HG02642 (cell line): Measurements from ENCODE around the gene JAM3.
"Not testable (repeated sequence)": the region's sequence is repeated elsewhere in the genome, so short reads cannot be mapped to it uniquely, and the experiment has no call there.

Experiments
- ATAC-seq: cut with Tn5 transposase; IDR thresholded peaks from one replicate; pipeline ENCODE4 v1.9.1; 2021; ENCODE audit warnings: mild to moderate bottlenecking; ENCODE audit not compliant: unreplicated experiment, poor library complexity

Gene JAM3

DNA sequence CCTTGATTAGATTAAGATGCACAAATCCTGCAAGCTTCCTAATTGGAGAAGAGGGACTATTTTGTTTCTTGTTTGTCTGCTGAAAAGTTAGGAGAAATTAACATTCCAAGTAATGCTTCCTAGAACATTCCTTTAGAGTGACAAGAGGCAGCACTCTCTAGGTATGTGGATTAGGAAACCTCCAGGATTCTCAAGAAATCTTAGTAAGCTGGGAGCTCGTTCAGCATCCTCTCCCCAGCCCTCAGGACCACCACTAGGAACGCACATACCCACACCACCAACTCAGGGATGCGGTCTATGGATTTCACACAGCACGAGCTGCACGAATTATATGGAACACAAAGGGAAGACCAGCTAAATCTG lies 102.0 kb downstream of the JAM3 start:
- no peak for ATAC-seq

DNA sequence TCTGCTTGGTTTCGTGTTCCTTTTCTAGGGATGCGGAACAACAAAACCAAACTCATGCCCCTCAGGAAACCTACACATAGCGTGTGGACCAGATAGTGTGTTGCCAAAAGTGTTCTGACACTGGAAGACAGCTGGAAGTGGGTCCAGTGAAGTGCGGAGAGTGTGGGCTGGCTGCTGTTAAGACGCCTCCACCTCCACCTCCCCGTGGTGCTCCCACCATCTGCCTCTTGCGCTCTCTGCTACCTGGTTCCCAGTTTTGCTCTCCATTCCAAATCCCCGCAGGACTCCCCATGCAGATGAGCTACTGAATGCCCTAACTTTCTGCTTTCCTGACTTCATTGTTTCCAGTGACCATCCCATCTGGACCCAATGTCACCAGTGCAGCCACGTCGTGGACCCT lies 103.1 kb downstream of the JAM3 start:
- no peak for ATAC-seq

DNA sequence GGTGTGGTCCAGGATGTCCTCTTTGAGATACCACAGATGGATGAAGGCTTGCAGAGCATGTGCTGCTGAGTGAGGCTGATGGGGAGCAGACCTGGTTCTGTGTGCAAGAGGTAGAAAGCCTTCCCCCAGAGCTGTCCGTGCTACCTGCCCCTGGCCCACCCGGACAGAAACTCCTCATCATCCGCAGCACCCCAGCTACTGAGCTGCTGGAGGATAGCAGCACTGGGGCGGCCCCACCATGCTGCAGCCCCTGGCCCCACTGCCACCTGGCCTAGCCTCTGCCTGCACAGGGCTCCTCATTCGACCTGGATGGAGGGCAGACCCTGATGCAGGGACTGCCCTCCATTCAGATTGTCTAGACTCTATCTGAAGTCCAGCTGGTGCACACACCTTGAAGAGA lies 104.4 kb downstream of the JAM3 start:
- ATAC-seq, result no peak

DNA sequence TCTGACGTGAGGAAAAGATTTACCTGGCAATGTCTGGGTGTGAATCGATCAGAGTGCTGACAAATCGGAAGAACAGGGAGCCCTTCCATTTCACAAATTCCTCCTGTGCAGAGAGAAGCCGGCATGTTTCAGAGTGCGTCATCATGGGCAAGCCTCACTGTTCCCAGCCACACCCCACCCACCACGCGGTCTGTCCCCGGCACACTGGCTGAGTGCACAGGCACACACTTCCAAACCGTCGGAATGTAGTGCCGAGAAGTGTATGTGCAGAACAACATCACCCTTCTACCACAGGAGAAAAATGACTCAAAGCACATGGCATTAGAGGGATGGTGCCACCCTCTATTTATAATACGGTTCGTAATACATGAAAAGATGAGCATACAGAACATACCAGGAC lies 107.4 kb downstream of the JAM3 start:
- no peak for ATAC-seq

DNA sequence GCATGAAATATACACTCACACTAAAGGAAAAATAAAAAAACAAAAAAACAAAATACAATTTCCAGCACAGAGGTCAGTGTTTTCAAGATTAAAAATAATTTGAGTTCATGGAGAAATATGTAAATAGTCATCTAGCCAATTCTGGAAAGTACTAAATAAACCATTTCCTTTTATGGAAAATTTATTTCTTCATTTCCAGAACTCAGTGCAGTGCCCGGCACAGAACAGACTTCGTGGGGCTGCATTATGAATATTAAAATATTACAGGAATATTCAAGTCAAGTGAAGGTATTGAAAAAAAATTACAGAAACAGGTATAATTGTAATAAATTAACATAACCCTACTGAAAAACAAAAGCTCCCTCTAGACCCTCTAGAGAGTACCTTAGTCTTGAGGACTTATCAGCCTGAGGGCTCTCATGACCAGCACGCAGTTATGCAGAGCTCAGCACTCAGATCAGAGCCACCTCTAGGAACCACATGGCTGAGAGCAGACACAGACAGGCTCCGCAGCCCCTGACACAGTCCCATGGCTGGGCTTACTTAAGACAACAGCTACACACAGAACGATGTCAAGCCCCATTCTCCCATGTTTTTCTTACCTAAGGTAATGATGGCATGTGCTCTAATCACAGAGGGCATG lies 109.3 kb downstream of the JAM3 start:
- no peak for ATAC-seq

- no peak for ATAC-seq
Observed at GRCh38 chr11:134181707-134182106, 112.8 kb downstream of the JAM3 start.

DNA sequence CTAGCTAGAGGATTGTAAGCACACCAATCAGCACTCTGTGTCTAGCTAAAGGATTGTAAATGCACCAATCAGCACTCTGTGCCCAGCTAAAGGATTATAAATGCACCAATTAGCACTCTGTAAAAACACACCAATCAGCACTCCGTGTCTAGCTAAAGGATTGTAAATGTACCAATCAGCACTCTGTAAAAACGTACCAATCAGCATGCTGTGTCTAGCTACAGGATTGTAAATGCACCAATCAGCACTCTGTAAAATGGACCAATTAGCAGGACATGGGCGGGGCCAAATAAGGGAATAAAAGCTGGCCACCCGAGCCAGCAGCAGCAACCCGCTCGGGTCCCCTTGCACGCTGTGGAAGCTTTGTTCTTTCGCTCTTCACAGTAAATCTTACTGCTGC lies 119.2 kb downstream of the JAM3 start:
- not testable (repeated sequence) for ATAC-seq

DNA sequence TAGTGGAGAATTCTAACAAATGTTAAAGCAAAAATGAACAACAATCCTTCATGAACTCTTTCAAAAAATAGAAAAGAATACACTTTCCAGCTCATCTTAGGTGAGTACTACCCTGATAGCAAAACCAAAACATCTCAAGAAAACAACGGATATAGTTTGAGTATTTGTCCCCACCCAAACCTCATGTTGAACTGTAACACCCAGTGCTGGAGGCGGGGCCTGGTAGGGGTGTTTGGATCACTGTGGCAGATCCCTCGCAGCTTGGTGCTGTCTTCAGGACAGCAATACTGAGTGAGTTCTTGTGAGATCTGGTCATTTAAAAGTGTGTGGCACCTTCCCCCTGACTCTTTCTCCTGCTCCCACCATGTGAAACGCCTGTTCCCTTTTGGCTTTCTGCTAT lies 127.9 kb downstream of the JAM3 start:
- no peak for ATAC-seq

- ATAC-seq, result no peak
Observed at GRCh38 chr11:134199531-134199930, 130.7 kb downstream of the JAM3 start.

DNA sequence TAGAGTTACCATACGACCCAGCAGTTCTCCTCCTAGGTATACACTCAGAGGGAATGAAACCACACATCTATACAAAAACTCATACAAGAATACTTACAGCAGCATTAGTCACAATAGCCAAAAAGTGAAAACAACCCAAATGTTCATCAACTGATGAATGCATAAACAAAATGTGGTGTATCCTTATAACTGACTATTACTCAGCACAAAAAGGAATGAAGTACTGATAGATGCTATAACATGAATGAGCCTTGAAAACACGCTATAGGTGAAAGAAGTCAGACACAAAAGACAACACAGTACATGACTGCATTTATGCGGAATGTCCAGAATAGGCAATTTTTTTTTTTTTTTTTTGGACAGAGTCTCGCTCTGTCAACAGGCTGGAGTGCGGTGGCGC lies 131.8 kb downstream of the JAM3 start:
- no peak for ATAC-seq
